Naive thymus-derived CD8-positive, alpha-beta T cell (primary cell): ENCODE data around the gene GNG3. TPM values are rescaled to one million over a fixed set of nuclear protein-coding genes. Genes with fewer than 3 reads are reported as not detected.
"Not testable (repeated sequence)": the region's sequence is repeated elsewhere in the genome, so short reads cannot be mapped to it uniquely, and the experiment has no call there.

Experiments used
- ATAC-seq, 2 donors: fragments of 150-1000 bp; cut with Tn5 transposase in 1 of 2; sonication (Bioruptor Pico), chemical (Tn5 transposase) in 1 of 2; 1 replicate in 1 of 2; 2 replicates in 1 of 2; pipeline ENCODE4 v1.10.0; 2021; ENCODE audit warnings: mild to moderate bottlenecking in 2 of 2, moderate library complexity in 2 of 2
- POLR2A ChIA-PET: fragments of 350-600 bp; sonication (Branson Sonifier 250); formaldehyde crosslinking; loops from one replicate; lab custom pipeline; 2021; ENCODE audit warnings: antibody characterized with exemption; lab: Charles Lee
- DNase-seq, 10 donors: peaks; one replicate each; pipeline versions ENCODE4 v3.0.0 to v3.0.0-alpha.2; 2020 to 2022
- H3K27ac Mint-ChIP-seq, 10 donors: one replicate each; pipeline ENCODE4 v1.8.0; 2020 to 2022; ENCODE audit warnings: mild to moderate bottlenecking in 10 of 10, mixed read lengths in 10 of 10, moderate library complexity in 4 of 10, inconsistent platforms in 1 of 10
- H3K27me3 Mint-ChIP-seq, 5 donors: one replicate each; pipeline ENCODE4 v1.8.0; 2021 to 2022; ENCODE audit warnings: mixed read lengths in 5 of 5
- H3K36me3 Mint-ChIP-seq, 3 donors: one replicate each; pipeline ENCODE4 v1.8.0; 2020 to 2022; ENCODE audit warnings: mixed read lengths in 3 of 3, mild to moderate bottlenecking in 2 of 3, inconsistent platforms in 1 of 3
- H3K4me1 Mint-ChIP-seq, 4 donors: one replicate each; pipeline ENCODE4 v1.8.0; 2021 to 2022; ENCODE audit warnings: mixed read lengths in 4 of 4
- H3K4me3 Mint-ChIP-seq, 10 donors: one replicate each; pipeline ENCODE4 v1.8.0; 2020 to 2022; ENCODE audit warnings: mild to moderate bottlenecking in 10 of 10, mixed read lengths in 10 of 10, moderate library complexity in 6 of 10, inconsistent platforms in 1 of 10
- H3K9me3 Mint-ChIP-seq, 9 donors: one replicate each; pipeline ENCODE4 v1.8.0; 2020 to 2022; ENCODE audit warnings: mixed read lengths in 9 of 9, mild to moderate bottlenecking in 3 of 9, inconsistent platforms in 1 of 9, moderate library complexity in 1 of 9
- polyA plus RNA-seq, 3 donors: library from polyadenylated mRNA; unstranded; fragments of 300-500 nt; fragmentation: Illumina TruSeq; gene quantifications; one replicate each; pipeline ENCODE4 v1.2.3, GENCODE V29; 2021
- total RNA-seq, 8 experiments: library from RNA in 2 of 8; stranded (reverse) in 2 of 8; gene quantifications; one replicate each; pipeline ENCODE4 v1.2.3 and lab custom pipeline; 2021 to 2026

The GNG3 gene
- total and polyA plus RNA-seq, 5 experiments from 2014 or later, result 0.27 TPM; not detected in 4

GRCh38 chr11:62724171-62724570 is 16.7 kb downstream of the GNG3 start:
- DNase-seq (no peak), ATAC-seq (no peak)
- Mint-ChIP-seq H3K27me3 (peaks cover 0 to 2% (median 0%) of the 10 kb centered on the region in 5 donors), H3K9me3 (no peaks in the 10 kb centered on the region), H3K4me3 (peak overlapping the region; percentile 56 to 99 (median 94)), H3K27ac (peak overlapping the region; percentile 6 to 87 (median 66)), H3K4me1 (peaks cover 29 to 69% (median 60%) of the 10 kb centered on the region in 4 donors), H3K36me3 (peaks cover 0 to 67% (median 39%) of the 10 kb centered on the region in 3 donors)
- POLR2A ChIA-PET, result interaction anchor here (1.2 to 10.3 kb wide), 6 partner anchors 13 to 133 kb away, joined by 3 to 263 read pairs (median 79); partner anchors contain the start of genes BSCL2, GNG3, POLR2G and TUT1

DNA sequence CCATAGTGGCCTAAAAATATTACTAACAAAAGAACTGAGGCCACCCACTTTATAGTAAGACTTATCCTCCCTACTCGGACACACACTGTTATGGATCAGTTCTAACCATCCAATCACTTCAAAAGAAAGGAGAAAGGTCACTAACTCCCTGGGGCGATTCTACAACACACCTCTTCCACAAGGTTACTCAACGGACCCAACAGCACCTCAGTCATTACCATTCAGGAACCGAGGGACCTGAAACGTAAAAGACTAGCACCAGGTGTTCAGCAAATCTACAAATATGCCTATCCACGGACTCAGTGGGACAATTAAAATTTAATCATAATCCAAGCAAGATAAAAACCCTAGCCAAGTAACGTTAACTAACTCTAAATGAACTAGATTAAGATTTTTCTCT is 18.2 kb downstream of the GNG3 start:
- Mint-ChIP-seq H3K27me3 (peaks cover 0 to 2% (median 0%) of the 10 kb centered on the region in 5 donors), H3K4me1 (peaks cover 25 to 72% (median 56%) of the 10 kb centered on the region in 4 donors), H3K27ac (peak overlapping the region; percentile 82 to 97 (median 87)), H3K9me3 (no peaks in the 10 kb centered on the region), H3K36me3 (peaks cover 0 to 56% (median 30%) of the 10 kb centered on the region in 3 donors), H3K4me3 (peak overlapping the region; percentile 92 to 99 (median 96))
- DNase-seq (no peak), ATAC-seq (no peak)
- POLR2A ChIA-PET, result interaction anchor here (0.6 to 10.3 kb wide), 15 partner anchors 12 to 330 kb away, joined by 3 to 263 read pairs (median 47); partner anchors contain the start of genes BSCL2, GNG3, LBHD1 and MTA2

- DNase-seq (peak in 4 of 10 donors; percentile 7 to 70 (median 22)), ATAC-seq (no peak)
- Mint-ChIP-seq H3K4me3 (peak overlapping the region; percentile 92 to 99 (median 96)), H3K36me3 (peaks cover 0 to 53% (median 27%) of the 10 kb centered on the region in 3 donors), H3K27me3 (peaks cover 0 to 2% (median 0%) of the 10 kb centered on the region in 5 donors), H3K27ac (peak overlapping the region; percentile 82 to 97 (median 87)), H3K9me3 (no peaks in the 10 kb centered on the region), H3K4me1 (peaks cover 25 to 72% (median 56%) of the 10 kb centered on the region in 4 donors)
- POLR2A ChIA-PET, result interaction anchor here (0.6 to 10.3 kb wide), 35 partner anchors 9 to 1520 kb away, joined by 3 to 263 read pairs (median 8); partner anchors contain the start of genes B3GAT3, BSCL2, C11orf98 and CSKMT
Observed at GRCh38 chr11:62726156-62726914, 18.9 kb downstream of the GNG3 start.

- peak in 1 of 2 donors; percentile 7 for ATAC-seq
Observed at GRCh38 chr11:62726915-62727164, 19.4 kb downstream of the GNG3 start.

GRCh38 chr11:62727165-62727871 is 19.8 kb downstream of the GNG3 start, which contains the start of gene HNRNPUL2:
Gene HNRNPUL2 (minus strand): TSS chr11:62727457. CDS start chr11:62727156, 301 bp downstream.
- peaks cover 25 to 64% (median 51%) of the 10 kb centered on the region in 4 donors for H3K4me1 Mint-ChIP-seq
- peak; percentile 98 to 99 (median 99) for DNase-seq
- H3K36me3 Mint-ChIP-seq, result peaks cover 0 to 50% (median 18%) of the 10 kb centered on the region in 3 donors
- ATAC-seq, result peak; percentile 79 to 81
- H3K4me3 Mint-ChIP-seq, result peak within 1 kb of the TSS; percentile 92 to 99 (median 96)
- POLR2A ChIA-PET, result interaction anchor here (0.6 to 10.3 kb wide), 57 partner anchors 10 to 1590 kb away, joined by 3 to 263 read pairs (median 6); partner anchors contain the start of genes B3GAT3, BSCL2, C11orf98 and CSKMT
- peak within 1 kb of the TSS; percentile 90 to 100 (median 99) for H3K27ac Mint-ChIP-seq
- H3K9me3 Mint-ChIP-seq, result no peaks in the 10 kb centered on the region
- H3K27me3 Mint-ChIP-seq, result peaks cover 0 to 2% (median 0%) of the 10 kb centered on the region in 5 donors

More at GRCh38 chr11:62726915-62727164, 19.4 kb downstream of the GNG3 start:
- DNase-seq, result no peak
- POLR2A ChIA-PET, result interaction anchor here (0.7 to 10.3 kb wide), 47 partner anchors 8 to 1591 kb away, joined by 3 to 263 read pairs (median 8); partner anchors contain the start of genes B3GAT3, BSCL2, C11orf98 and CSKMT
- H3K9me3 Mint-ChIP-seq, result no peaks in the 10 kb centered on the region
- peaks cover 0 to 2% (median 0%) of the 10 kb centered on the region in 5 donors for H3K27me3 Mint-ChIP-seq
- peak overlapping the region; percentile 92 to 99 (median 96) for H3K4me3 Mint-ChIP-seq
- H3K4me1 Mint-ChIP-seq, result peaks cover 25 to 69% (median 56%) of the 10 kb centered on the region in 4 donors
- peaks cover 0 to 53% (median 23%) of the 10 kb centered on the region in 3 donors for H3K36me3 Mint-ChIP-seq
- peak overlapping the region in 8 of 10 donors; percentile 90 to 100 (median 99) for H3K27ac Mint-ChIP-seq

GRCh38 chr11:62727872-62728170 is 20.3 kb downstream of the GNG3 start:
- H3K27ac Mint-ChIP-seq, result peak overlapping the region; percentile 90 to 100 (median 99)
- H3K4me3 Mint-ChIP-seq, result peak overlapping the region; percentile 92 to 99 (median 96)
- peaks cover 0 to 2% (median 0%) of the 10 kb centered on the region in 5 donors for H3K27me3 Mint-ChIP-seq
- DNase-seq (peak in 9 of 10 donors; percentile 64 to 96 (median 85)), ATAC-seq (peak; percentile 60 to 66)
- H3K9me3 Mint-ChIP-seq, result no peaks in the 10 kb centered on the region
- H3K4me1 Mint-ChIP-seq, result peaks cover 20 to 62% (median 47%) of the 10 kb centered on the region in 4 donors
- POLR2A ChIA-PET, result interaction anchor here (0.6 to 10.3 kb wide), 53 partner anchors 9 to 1590 kb away, joined by 3 to 263 read pairs (median 7); partner anchors contain the start of genes B3GAT3, BSCL2, C11orf98 and CSKMT
- H3K36me3 Mint-ChIP-seq, result peaks cover 0 to 49% (median 13%) of the 10 kb centered on the region in 3 donors

DNA sequence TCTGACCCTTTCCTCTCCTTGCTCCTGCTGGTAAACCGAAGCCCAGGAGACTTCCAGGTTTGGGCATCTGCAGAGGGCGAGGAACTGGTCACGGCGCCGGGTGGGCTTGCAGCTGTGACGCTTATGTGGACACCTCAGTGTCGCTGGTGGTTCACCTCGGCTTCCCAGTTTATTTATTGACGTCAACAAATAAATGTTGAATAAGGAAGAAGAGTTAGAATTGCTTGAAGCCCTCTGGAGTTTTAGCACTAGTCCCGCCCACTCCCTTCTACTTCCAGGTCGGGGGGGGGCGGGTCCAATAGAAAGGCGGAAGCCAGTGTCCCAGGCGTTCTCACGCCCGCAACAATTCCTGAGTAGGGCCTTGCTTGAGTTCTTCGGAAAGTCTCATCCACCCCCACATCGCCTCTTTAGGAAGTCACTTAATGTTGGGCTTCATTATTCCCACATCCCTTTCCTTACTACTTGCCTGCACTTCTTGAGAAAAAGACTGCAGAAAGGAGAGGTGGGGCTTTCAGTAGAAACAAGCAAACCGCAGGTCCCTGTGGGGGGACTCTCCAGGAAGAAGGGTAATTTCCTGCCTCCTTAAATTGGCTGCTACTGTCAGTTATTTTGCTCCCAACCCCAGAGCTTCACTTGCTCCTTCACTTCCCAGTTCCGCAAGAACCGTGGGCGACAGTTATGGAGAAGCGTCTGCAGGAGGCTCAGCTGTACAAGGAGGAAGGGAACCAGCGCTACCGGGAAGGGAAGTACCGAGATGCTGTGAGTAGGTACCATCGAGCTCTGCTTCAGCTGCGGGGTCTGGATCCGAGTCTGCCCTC is 20.9 kb downstream of the GNG3 start, which contains the start of gene TTC9C:
Gene TTC9C (plus strand): TSS at position 316 of the 818 bp plus-strand sequence. CDS start 363 bp downstream, at position 679.
- Mint-ChIP-seq H3K27me3 (peaks cover 0 to 2% (median 0%) of the 10 kb centered on the region in 5 donors), H3K4me3 (peak within 1 kb of the TSS; percentile 92 to 99 (median 96)), H3K36me3 (peaks cover 3 to 49% (median 13%) of the 10 kb centered on the region in 3 donors), H3K27ac (peak within 1 kb of the TSS; percentile 90 to 100 (median 99)), H3K9me3 (no peaks in the 10 kb centered on the region), H3K4me1 (peaks cover 25 to 63% (median 49%) of the 10 kb centered on the region in 4 donors)
- POLR2A ChIA-PET, result interaction anchor here (0.6 to 10.3 kb wide), 42 partner anchors 17 to 1542 kb away, joined by 3 to 263 read pairs (median 8); partner anchors contain the start of genes B3GAT3, BSCL2, C11orf98 and CSKMT
- DNase-seq (peak; percentile 75 to 91 (median 82)), ATAC-seq (peak; percentile 35 to 37)

- not testable (repeated sequence) for DNase-seq, H3K27me3 Mint-ChIP-seq, ATAC-seq, H3K9me3 Mint-ChIP-seq
- Mint-ChIP-seq H3K36me3 (peaks cover 4 to 47% (median 7%) of the 10 kb centered on the region in 3 donors), H3K4me3 (peak overlapping the region; percentile 58 to 99 (median 88)), H3K4me1 (peaks cover 14 to 46% (median 34%) of the 10 kb centered on the region in 4 donors), H3K27ac (peak overlapping the region in 7 of 10 donors; percentile 20 to 77 (median 38))
- POLR2A ChIA-PET, result interaction anchor here (1.6 to 10.3 kb wide), 10 partner anchors 19 to 157 kb away, joined by 4 to 263 read pairs (median 80); partner anchors contain the start of genes BSCL2, EEF1G, GNG3 and POLR2G
Observed at GRCh38 chr11:62730076-62730475, 22.6 kb downstream of the GNG3 start.

DNA sequence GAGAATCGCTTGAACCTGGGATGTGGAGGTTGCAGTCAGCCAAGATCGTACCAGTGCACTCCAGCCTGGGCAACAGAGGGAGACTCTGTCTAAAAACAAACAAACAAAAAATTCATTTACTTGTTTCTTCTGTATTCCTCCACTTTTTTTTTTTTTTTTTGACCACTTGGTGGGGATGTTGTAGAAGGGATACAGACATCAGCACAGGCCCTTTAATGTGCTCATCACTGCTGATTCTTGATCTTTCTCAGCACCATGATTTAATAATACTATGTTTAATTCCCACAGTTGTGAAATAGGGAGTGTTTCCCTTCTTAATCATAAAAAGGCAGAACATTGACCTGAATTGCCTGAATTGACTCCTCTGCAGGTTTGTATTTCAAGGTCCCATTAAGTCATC is 25.4 kb downstream of the GNG3 start:
- ATAC-seq, result no peak
- no peaks in the 10 kb centered on the region for H3K27me3 Mint-ChIP-seq
- H3K4me3 Mint-ChIP-seq, result no peak overlapping the region
- H3K4me1 Mint-ChIP-seq, result peaks cover 5 to 32% (median 21%) of the 10 kb centered on the region in 4 donors
- no peaks in the 10 kb centered on the region for H3K9me3 Mint-ChIP-seq
- H3K36me3 Mint-ChIP-seq, result peaks cover 4 to 55% (median 7%) of the 10 kb centered on the region in 3 donors
- peak overlapping the region in 4 of 10 donors; percentile 5 to 52 (median 17) for H3K27ac Mint-ChIP-seq
- peak in 1 of 10 donors; percentile 32 for DNase-seq
- POLR2A ChIA-PET, result interaction anchor here (0.7 to 7.6 kb wide), 2 partner anchors 20 to 238 kb away, joined by 6 to 165 read pairs; partner anchors contain the start of gene ZBTB3

- POLR2A ChIA-PET, result interaction anchor here (0.6 to 1.2 kb wide), 5 partner anchors 8 to 76 kb away, joined by 3 to 6 read pairs (median 5); partner anchors contain the start of gene HNRNPUL2
- Mint-ChIP-seq H3K27me3 (no peaks in the 10 kb centered on the region), H3K9me3 (no peaks in the 10 kb centered on the region), H3K36me3 (peaks cover 4 to 83% (median 8%) of the 10 kb centered on the region in 3 donors), H3K4me1 (peaks cover 5 to 11% (median 7%) of the 10 kb centered on the region in 4 donors), H3K4me3 (no peak overlapping the region), H3K27ac (peak overlapping the region in 1 of 10 donors; percentile 43)
- ATAC-seq, result no peak
- no peak for DNase-seq
Observed at GRCh38 chr11:62737196-62737595, 29.7 kb downstream of the GNG3 start.
